SU-DHL-6 (cell line): ENCODE results near the gene PMP22.

ENCODE experiments used
- H2AFZ ChIP-seq: fragments of 200-600 bp; sonication (generic); 2 replicates; pipeline ENCODE4 v1.6.1; 2014; ENCODE audit warnings: low read depth, mild to moderate bottlenecking, moderate library complexity, mixed read lengths, antibody characterized with exemption, low read length; ENCODE audit not compliant: severe bottlenecking
- H3F3A ChIP-seq: fragments of 200-600 bp; shearing (Covaris generic); 2 replicates; pipeline ENCODE4 v1.6.0; 2016; ENCODE audit warnings: antibody characterized with exemption, mild to moderate bottlenecking; ENCODE audit not compliant: insufficient read depth
- H3K27ac ChIP-seq: fragments of 200-600 bp; sonication (generic); 2 replicates; pipeline ENCODE4 v1.5.1; 2016; ENCODE audit warnings: low read depth, mild to moderate bottlenecking, low read length, moderate library complexity, mixed read lengths
- H3K27me3 ChIP-seq: fragments of 200-600 bp; sonication (generic), shearing (Covaris generic); 2 replicates; pipeline ENCODE4 v1.6.0; 2014; ENCODE audit warnings: mild to moderate bottlenecking, low read length
- H3K36me3 ChIP-seq: fragments of 200-600 bp; sonication (generic); 2 replicates; pipeline ENCODE4 v1.6.1; 2014; ENCODE audit warnings: mild to moderate bottlenecking, low read length, mixed read lengths
- H3K4me2 ChIP-seq: fragments of 300-600, 200-600 bp; shearing (Covaris generic), sonication (generic); 2 replicates; pipeline ENCODE4 v1.6.0; 2014; ENCODE audit warnings: low read length, low read depth, mild to moderate bottlenecking; ENCODE audit not compliant: poor library complexity, severe bottlenecking
- H3K4me3 ChIP-seq: fragments of 200-600 bp; sonication (generic); 2 replicates; pipeline ENCODE4 v1.5.1; 2014; ENCODE audit warnings: antibody characterized with exemption, low read length, mild to moderate bottlenecking, mixed read lengths; ENCODE audit not compliant: insufficient read depth, poor library complexity, severe bottlenecking
- H3K79me2 ChIP-seq: fragments of 200-600 bp; sonication (generic); 2 replicates; pipeline ENCODE4 v1.6.1; 2014; ENCODE audit warnings: mild to moderate bottlenecking, low read length, moderate library complexity; ENCODE audit not compliant: insufficient read depth
- H3K9ac ChIP-seq: fragments of 200-600 bp; sonication (generic); 2 replicates; pipeline ENCODE4 v1.7.0; 2014; ENCODE audit warnings: mild to moderate bottlenecking, low read length
- H3K9me2 ChIP-seq: fragments of 200-600 bp; sonication (generic); replicated peaks from 2 replicates; pipeline ENCODE4 v1.6.1; 2014; ENCODE audit warnings: low read length; ENCODE audit not compliant: insufficient read depth
- H3K9me3 ChIP-seq: fragments of 200-600 bp; sonication (generic); 2 replicates; pipeline ENCODE4 v1.6.1; 2014; ENCODE audit warnings: low read length, mixed read lengths; ENCODE audit not compliant: insufficient read depth
- H4K20me1 ChIP-seq: fragments of 200-600 bp; sonication (generic); 2 replicates; pipeline ENCODE4 v1.6.1; 2014; ENCODE audit warnings: low read depth, mild to moderate bottlenecking, antibody characterized with exemption, low read length, moderate library complexity, mixed read lengths
- EZH2phosphoT487 ChIP-seq: fragments of 200-600 bp; sonication (generic), shearing (Covaris generic); conservative IDR thresholded peaks from 2 replicates; pipeline ENCODE4 v1.6.1; 2018; ENCODE audit warnings: mild to moderate bottlenecking, antibody characterized with exemption, low read length, moderate library complexity, mixed read lengths
- TF ChIP-seq, protein P1 (sequence below): fragments of 200-600 bp; sonication (generic); IDR thresholded peaks from one replicate; pipeline ENCODE4 v1.5.1; 2017; ENCODE audit warnings: antibody characterized with exemption, mild to moderate bottlenecking, low read length, moderate library complexity; ENCODE audit not compliant: insufficient read depth, poor library complexity, severe bottlenecking

Gene PMP22

DNA sequence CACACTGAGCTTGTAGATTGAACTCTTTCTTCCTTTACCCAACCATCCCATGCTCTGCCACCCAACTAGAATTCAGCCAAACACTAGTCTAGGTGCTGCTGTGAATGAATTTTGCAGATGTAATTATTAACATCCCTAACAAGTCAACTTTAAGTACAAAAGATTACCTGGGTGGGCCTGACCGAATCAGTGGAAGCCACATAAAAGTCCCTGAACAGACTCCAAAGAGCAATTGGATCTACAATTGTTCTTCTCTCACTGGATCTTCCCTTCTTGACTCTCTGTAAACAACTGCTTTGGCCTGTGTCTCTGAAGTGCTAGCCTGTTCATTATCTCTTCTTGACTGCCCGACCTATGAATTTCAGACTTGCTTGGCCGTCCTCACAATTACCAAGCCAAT lies 67.9 kb downstream of the PMP22 start:
- Histone ChIP-seq H3K9me2 (no peaks in the 10 kb centered on the region), H3K9me3 (no peaks in the 10 kb centered on the region), H2AFZ (no peak overlapping the region), H3K4me3 (no peak overlapping the region), H3K79me2 (no peaks in the 10 kb centered on the region), H3K27me3 (no peaks in the 10 kb centered on the region; the same call in 1 of the 2 replicates), H3K9ac (no peak overlapping the region), H3K36me3 (no peaks in the 10 kb centered on the region), H3K27ac (no peak overlapping the region), H3K4me2 (no peak overlapping the region), H3F3A (no peaks in the 10 kb centered on the region), H4K20me1 (no peaks in the 10 kb centered on the region)
- TF ChIP-seq EZH2phosphoT487, result no peak
- TF ChIP-seq, protein P1, sequence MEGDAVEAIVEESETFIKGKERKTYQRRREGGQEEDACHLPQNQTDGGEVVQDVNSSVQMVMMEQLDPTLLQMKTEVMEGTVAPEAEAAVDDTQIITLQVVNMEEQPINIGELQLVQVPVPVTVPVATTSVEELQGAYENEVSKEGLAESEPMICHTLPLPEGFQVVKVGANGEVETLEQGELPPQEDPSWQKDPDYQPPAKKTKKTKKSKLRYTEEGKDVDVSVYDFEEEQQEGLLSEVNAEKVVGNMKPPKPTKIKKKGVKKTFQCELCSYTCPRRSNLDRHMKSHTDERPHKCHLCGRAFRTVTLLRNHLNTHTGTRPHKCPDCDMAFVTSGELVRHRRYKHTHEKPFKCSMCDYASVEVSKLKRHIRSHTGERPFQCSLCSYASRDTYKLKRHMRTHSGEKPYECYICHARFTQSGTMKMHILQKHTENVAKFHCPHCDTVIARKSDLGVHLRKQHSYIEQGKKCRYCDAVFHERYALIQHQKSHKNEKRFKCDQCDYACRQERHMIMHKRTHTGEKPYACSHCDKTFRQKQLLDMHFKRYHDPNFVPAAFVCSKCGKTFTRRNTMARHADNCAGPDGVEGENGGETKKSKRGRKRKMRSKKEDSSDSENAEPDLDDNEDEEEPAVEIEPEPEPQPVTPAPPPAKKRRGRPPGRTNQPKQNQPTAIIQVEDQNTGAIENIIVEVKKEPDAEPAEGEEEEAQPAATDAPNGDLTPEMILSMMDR, result no peak

DNA sequence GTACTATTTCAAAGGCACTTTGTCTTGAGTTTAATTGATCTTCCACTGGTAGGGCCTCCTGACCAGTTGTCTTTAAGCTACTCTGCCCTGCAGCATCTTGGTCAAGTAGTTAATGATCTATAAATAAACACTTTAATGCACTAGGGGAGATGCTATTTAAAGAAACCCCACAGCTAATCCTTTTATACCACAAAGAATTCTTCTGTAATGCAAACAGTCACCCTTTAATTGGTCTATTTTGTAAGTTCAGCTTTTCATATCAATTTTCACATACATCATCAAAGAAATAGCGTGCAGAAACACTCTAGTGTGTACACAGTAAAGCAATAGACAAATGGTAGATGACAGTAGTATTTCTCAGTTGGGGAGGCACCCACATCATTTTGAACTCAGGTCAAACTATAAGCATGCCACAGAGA lies 70.3 kb downstream of the PMP22 start:
- Histone ChIP-seq H3K4me2 (no peak overlapping the region), H3K27me3 (no peaks in the 10 kb centered on the region; the same call in 1 of the 2 replicates), H3K4me3 (no peak overlapping the region), H3K27ac (no peak overlapping the region), H3F3A (no peaks in the 10 kb centered on the region), H3K9me2 (no peaks in the 10 kb centered on the region), H4K20me1 (no peaks in the 10 kb centered on the region), H2AFZ (no peak overlapping the region), H3K9me3 (no peaks in the 10 kb centered on the region), H3K9ac (no peak overlapping the region), H3K79me2 (no peaks in the 10 kb centered on the region), H3K36me3 (no peaks in the 10 kb centered on the region)
- no peak for TF ChIP-seq EZH2phosphoT487
- TF ChIP-seq, protein P1, result no peak

DNA sequence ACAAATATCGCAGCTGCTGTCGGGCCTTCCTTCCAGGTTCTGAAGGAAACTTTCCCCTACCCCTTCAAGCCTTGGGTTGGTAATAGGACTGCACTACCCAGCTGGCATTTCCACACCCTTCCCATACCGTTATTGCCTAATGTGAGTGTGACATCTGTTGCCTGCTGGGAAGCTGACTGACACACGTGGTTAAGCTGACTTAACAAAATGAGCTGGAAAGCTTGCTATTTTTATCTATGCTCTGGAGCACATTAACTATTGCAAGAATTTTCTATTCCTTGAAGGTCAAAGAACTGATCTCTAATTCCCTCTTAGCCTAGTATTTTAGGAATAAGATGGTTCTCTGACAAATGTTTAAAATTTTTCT lies 79.5 kb downstream of the PMP22 start:
- Histone ChIP-seq H2AFZ (no peak overlapping the region), H3K27ac (no peak overlapping the region)
- no peak for TF ChIP-seq EZH2phosphoT487
- TF ChIP-seq, protein P1, result no peak

More for the DNA sequence above, 79.5 kb downstream of the PMP22 start:
- no peak overlapping the region for H3K4me2 ChIP-seq
- no peaks in the 10 kb centered on the region for H4K20me1 ChIP-seq
- H3K9me3 ChIP-seq, result no peaks in the 10 kb centered on the region
- H3K27me3 ChIP-seq, result no peaks in the 10 kb centered on the region
- no peaks in the 10 kb centered on the region for H3F3A ChIP-seq
- no peak overlapping the region for H3K9ac ChIP-seq
- no peaks in the 10 kb centered on the region for H3K79me2 ChIP-seq
- no peaks in the 10 kb centered on the region for H3K36me3 ChIP-seq
- no peak overlapping the region for H3K4me3 ChIP-seq
- H3K9me2 ChIP-seq, result no peaks in the 10 kb centered on the region
